ENCODE measurements around the gene PTPRN2. TPM values are rescaled to one million over a fixed set of nuclear protein-coding genes. Genes with fewer than 3 reads are reported as not detected.
"Not testable (repeated sequence)": the region's sequence is repeated elsewhere in the genome, so short reads cannot be mapped to it uniquely, and the experiment has no call there.

The PTPRN2 gene
- total and polyA plus RNA-seq, 7 donors, result 0.47 to 0.82 (median 0.51) TPM

GRCh38 chr7:158516524-158516923 is 71.1 kb downstream of the PTPRN2 start:
- no peak for DNase-seq
- Histone ChIP-seq H3K27ac (no peak overlapping the region), H3K36me3 (ENCODE audit: insufficient read depth in 1 of 2, low read depth in 1 of 2) (no peaks in the 10 kb centered on the region), H3K27me3 (ENCODE audit: insufficient read depth in 3 of 3, low read length in 2 of 3) (no peaks in the 10 kb centered on the region), H3K4me3 (no peak overlapping the region), H3K9me3 (peaks cover 7% of the 10 kb centered on the region), H3K4me1 (no peaks in the 10 kb centered on the region)
- intact Hi-C loops (cut with DNase I), result no loop called here
- ATAC-seq, result no peak
- 90 to 95% (median 92%) methylated on average over 2 of the region's 2 CpGs for whole genome bisulfite sequencing, 3 donors
- no peak for TF ChIP-seq CTCF (IDR thresholded peaks at IDR 0.05)

- Histone ChIP-seq H3K9me3 (peaks cover 7% of the 10 kb centered on the region), H3K4me1 (no peaks in the 10 kb centered on the region), H3K36me3 (ENCODE audit: insufficient read depth in 1 of 2, low read depth in 1 of 2) (no peaks in the 10 kb centered on the region), H3K27me3 (ENCODE audit: insufficient read depth in 3 of 3, low read length in 2 of 3) (no peaks in the 10 kb centered on the region), H3K4me3 (no peak overlapping the region), H3K27ac (no peak overlapping the region)
- WGBS, 3 donors, result 89 to 95% (median 90%) methylated on average over 6 of the region's 6 CpGs
- no peak for TF ChIP-seq CTCF (IDR thresholded peaks at IDR 0.05)
- ATAC-seq (no peak), DNase-seq (no peak)
- intact Hi-C loops (cut with DNase I), result no loop called here
These were observed 74.8 kb downstream of the PTPRN2 start for GRCh38 chr7:158512869-158513268.

GRCh38 chr7:158512042-158512441 is 75.6 kb downstream of the PTPRN2 start:
- DNase-seq (no peak), ATAC-seq (no peak)
- 74 to 75% (median 75%) methylated on average over 6 of the region's 6 CpGs for WGBS, 3 donors
- intact Hi-C loops (cut with DNase I), result no loop called here
- H3K36me3 ChIP-seq (ENCODE audit: insufficient read depth in 1 of 2, low read depth in 1 of 2), result no peaks in the 10 kb centered on the region
- no peak overlapping the region for H3K27ac ChIP-seq
- H3K4me1 ChIP-seq, result no peaks in the 10 kb centered on the region
- H3K27me3 ChIP-seq (ENCODE audit: insufficient read depth in 3 of 3, low read length in 2 of 3), result no peaks in the 10 kb centered on the region
- H3K9me3 ChIP-seq, result peaks cover 7% of the 10 kb centered on the region
- TF ChIP-seq CTCF (IDR thresholded peaks at IDR 0.05), result no peak
- H3K4me3 ChIP-seq, result no peak overlapping the region

- Histone ChIP-seq H3K9me3 (peaks cover 7% of the 10 kb centered on the region), H3K4me3 (no peak overlapping the region), H3K27me3 (ENCODE audit: insufficient read depth in 3 of 3, low read length in 2 of 3) (peaks cover 0 to 12% (median 4%) of the 10 kb centered on the region in 3 donors), H3K36me3 (ENCODE audit: insufficient read depth in 1 of 2, low read depth in 1 of 2) (no peaks in the 10 kb centered on the region), H3K27ac (no peak overlapping the region), H3K4me1 (no peaks in the 10 kb centered on the region)
- 67 to 76% (median 72%) methylated on average over 20 to 22 of the region's 27 CpGs for WGBS, 3 donors
- ATAC-seq (no peak), DNase-seq (no peak)
- intact Hi-C loops (cut with DNase I), result no loop called here
- no peak for TF ChIP-seq CTCF (IDR thresholded peaks at IDR 0.05)
These were observed 78.7 kb downstream of the PTPRN2 start for GRCh38 chr7:158508802-158509385.

- H3K4me1 ChIP-seq; ATAC-seq; H3K36me3 ChIP-seq (ENCODE audit: insufficient read depth in 1 of 2, low read depth in 1 of 2); DNase-seq; H3K27ac ChIP-seq; intact Hi-C loops (cut with DNase I); H3K9me3 ChIP-seq; H3K4me3 ChIP-seq: not testable (repeated sequence)
- H3K27me3 ChIP-seq (ENCODE audit: insufficient read depth in 3 of 3, low read length in 2 of 3), result peaks cover 0 to 12% (median 4%) of the 10 kb centered on the region in 3 donors
- 80 to 85% (median 80%) methylated on average over 9 to 13 of the region's 16 CpGs for WGBS, 3 donors
These were observed 79.3 kb downstream of the PTPRN2 start for GRCh38 chr7:158508321-158508720.

Data from psoas muscle (tissue), 8 donors.